ENCODE measurements around the gene CAPZB.

CAPZB gene

DNA sequence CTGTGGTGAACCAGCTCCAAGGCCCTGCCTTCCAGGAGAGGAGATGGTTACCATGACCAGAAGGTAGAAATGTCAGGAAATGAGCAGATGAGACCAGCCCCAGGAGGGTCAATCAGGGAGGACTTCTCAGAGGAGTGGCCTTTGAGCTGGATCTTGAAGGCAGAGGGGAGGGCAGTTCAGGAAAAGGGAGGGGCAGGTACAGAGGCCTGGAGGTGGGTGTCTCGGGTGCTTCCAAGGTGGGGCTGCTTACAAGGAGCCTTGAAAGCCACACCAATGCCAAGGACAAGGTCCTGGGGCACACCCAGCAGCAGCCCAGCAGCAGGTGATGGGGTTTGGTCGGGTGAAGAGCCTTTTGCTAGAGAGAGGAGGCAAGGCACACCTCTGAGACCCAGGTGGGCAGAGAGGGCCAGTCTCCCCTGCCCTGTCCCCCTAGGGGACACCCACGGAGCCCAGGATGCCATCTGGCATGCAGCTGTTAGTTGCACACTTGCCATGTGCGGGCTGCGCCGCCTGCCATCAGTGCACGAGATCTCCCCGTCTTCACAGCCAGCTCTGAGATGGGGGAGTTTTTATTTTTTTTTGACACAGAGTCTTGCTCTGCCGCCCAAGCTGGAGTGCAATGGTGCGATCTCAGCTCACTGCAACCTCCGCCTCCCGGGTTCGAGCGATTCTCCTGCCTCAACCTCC lies 154.7 kb downstream of the CAPZB start:
- DNase-seq (ENCODE audit: low read depth, low spot score): no peak

DNA sequence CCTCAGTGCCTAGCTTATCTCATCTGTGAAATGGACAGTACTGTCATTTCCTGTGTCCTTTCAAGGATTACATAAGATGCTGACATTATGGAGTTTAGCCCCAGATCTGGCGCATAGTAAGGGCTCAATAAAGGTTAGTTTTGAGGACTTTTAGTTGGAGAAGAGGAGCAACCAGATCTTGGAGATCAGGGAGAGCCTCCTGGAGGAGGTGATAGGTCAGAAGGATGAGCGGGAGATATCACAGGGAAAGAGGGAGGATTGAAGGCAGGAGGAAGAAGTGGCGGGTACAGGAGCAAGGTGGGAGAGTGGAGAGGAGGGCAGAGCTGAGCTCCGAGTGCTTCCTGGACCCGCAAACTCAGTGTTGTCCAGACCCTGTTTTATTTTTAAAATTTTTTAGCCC lies 155.7 kb downstream of the CAPZB start:
- no peak for DNase-seq (ENCODE audit: low read depth, low spot score)

DNA sequence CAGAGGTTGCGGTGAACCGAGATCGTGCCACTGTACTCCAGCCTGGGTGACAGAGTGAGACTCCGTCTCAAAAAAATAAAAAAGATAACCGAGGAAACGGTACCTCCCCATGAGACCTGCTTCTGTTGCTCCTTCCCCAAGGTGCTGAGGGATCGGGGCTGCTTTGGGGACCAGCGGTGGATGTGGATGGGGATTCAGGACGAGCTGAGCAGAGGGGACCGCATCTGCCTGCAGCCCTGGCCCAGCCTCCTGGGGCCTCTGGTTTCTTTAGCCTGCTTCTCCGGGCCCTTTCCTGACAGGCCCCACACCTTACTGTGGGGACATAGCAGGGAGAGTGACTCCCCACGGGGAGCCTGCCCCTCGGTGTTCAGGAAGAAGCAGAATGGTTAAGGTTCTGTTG lies 156.2 kb downstream of the CAPZB start:
- DNase-seq (ENCODE audit: low read depth, low spot score): no peak

DNA sequence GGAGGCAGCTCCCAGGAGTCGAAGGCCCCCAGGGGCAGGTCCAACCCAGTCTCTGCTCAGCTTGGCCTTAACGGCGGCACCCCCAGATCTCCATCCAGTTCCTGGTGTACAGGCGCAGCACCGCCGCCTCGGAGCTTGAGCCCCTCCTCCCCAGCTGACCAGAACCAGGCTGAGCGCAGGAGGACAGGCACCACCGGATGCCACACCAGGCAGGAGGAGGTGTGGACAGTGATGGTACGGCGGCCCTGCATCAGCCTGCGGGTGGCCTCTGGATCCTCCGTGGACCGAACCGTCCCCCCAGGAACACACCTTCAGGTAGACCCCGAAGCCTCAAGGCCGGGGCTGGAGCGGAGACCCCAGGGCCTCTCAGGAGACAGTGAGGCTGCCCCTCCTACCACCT lies 156.9 kb downstream of the CAPZB start:
- DNase-seq (ENCODE audit: low read depth, low spot score): no peak

DNA sequence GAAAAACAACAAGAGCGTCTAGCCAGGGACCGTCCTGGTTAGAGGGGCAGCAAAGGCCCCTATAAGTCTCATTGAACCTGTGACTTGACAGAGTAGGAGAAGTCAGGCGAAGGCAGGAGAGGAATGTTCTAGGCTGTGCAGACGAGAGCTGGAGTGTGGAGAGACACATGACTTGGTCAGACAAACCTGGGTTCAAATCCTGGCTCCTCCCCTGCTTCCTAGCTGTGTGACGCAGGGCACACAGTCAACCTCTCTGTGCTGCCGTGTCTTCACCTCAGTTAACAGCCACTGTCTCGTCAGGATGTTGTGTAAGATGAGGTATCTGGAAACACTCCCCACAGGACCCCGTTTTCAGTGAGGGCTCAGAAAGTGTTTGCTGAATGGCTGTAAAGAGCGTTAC lies 157.6 kb downstream of the CAPZB start:
- DNase-seq (ENCODE audit: low read depth, low spot score): no peak

DNA sequence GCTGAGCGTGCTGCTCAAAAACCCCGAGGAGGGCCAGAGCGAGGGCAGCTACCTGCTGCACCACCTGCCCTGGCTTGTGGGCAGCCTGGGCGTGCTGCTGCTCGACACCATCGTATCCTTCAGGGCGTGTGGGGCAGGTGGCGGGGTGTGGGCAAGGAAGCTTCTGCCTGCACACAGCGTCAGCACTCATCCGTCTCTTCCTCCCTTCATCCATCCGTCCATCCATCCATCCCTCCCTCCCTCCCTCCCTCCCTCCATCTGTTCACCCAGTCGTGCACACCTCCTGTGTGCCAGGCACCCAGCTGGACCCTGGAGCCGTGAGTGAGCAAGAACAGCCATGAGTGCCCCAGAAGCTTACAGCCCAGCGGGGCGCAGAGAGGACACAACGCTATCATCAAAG lies 158.0 kb downstream of the CAPZB start:
- DNase-seq (ENCODE audit: low read depth, low spot score): no peak

DNA sequence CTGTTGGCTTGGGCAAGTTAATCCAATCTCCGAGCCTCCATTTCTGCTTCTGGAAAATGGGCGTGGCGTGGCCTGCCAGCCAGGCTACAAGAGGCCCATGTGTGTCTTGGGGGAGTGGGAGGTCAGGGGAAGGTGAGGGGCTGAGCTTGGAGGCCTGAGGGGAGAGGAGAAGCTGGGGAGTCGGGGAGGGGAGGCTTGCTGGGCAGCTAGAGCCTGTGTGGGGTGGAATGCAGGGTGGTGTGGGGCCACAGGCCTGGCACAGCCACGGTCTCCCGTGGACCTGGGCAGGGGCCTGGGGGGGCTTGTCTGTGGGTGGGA lies 158.6 kb downstream of the CAPZB start:
- no peak for DNase-seq (ENCODE audit: low read depth, low spot score)

DNA sequence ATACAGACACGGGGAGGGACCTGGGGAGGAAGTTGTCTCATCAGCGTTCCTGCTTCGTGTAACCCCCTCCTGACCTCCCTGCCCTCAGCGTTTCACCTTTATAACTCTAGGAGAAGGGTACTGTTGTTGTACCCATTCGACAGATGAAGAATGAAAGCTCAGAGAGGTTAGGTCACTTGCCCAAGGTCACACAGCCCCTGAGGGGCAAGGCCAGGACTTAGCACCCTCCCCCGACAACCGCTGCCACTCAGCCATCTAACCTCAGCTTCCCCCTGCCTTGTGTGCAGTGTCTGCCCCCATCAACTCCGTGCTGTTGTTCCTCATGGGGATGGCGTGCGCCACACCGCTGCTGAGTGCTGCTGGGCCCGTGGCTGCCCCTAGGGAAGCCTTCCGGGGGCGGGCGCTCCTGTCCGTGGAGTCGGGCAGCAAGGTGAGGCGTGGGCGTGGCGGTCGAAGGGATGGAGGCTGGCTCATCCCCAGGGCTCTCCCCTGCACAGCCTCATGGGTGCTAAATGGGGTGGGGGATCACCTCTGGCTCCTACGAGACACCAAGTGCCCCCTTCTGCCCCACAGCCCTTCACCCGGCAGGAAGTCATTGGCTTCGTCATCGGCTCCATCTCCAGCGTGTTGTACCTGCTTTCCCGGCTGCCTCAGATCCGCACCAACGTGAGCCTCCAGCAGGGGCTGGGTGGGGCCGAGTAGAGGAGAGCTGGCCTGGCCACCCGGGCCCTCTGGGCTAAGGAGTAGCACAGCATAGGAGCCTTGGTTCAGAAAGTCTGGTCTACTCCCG lies 159.2 kb downstream of the CAPZB start:
- DNase-seq (ENCODE audit: low read depth, low spot score): no peak

DNA sequence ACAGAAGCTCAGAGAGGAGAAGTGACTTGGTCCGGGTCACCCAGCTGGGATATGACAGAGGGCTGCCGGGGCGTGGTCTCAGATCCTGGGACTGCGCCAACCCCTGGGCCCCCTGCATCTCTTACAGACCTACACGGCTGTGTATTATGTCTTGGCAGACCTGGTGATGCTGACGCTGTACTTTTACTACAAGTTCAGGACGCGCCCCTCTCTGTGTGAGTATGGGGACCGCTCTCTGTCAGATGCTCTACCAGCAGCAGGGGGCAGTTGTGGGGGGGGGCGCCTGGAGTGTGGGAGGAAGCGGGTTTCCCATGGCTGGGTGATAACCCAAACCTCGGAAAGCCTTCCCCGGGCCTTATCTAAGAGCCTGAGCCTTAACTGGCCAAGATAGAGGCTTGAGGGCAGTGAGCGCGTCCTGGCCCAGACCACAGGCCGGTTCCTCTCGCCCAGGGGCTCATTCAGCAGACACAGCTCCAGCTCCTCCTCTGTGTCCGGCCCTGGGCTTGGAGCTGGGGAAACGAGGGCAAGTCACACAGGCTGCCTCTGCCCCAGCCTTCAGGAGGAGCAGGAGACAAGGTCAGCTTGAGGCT lies 159.9 kb downstream of the CAPZB start:
- DNase-seq (ENCODE audit: low read depth, low spot score): no peak

DNA sequence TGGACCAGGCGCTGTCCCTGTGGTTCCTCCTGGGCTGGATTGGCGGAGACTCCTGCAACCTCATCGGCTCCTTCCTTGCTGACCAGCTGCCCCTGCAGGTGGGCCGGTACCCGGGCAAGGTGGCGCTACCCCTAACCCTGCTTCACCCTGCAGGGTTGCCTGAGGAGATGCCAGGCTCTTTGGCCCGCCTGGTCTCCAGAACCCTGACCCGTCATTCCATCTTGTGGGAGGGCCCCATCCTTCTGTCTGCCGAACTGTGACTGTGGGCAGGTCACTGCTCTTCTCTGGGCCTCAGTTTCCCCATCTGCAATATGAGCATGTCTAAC lies 160.7 kb downstream of the CAPZB start:
- no peak for DNase-seq (ENCODE audit: low read depth, low spot score)

DNA sequence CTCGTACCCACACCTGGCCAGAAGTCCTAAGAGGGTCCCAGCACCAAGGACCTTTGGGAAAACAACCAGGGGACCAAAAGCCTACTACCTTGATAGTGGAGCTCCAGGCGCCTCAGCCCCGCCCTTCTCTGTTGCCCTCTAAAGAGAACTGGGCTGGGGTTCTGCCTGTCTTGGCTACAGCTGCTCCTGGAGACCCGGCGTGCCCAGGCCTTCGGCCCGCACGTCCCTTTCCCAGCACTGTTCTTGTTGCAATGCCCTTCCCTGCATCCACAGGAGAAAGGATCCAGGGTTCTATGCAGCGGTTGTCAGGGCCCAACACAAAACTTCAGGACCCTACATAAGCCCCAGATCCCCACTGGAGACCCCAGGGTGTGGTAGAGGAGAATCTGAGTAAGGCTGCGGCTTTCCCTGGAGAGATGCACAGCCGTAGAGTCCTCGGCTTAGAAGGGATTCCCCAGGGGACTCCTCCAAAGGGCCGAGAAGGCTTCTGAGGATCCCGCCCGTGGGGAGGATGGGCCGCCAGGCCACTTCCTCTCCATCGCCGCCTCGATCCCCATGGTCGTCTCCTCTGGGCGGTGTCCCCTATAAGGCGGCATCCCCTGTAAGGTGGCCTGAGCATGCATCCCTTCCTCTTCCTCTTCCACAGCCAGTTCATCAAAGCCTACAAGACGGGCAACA lies 161.2 kb downstream of the CAPZB start:
- no peak for DNase-seq (ENCODE audit: low read depth, low spot score)

DNA sequence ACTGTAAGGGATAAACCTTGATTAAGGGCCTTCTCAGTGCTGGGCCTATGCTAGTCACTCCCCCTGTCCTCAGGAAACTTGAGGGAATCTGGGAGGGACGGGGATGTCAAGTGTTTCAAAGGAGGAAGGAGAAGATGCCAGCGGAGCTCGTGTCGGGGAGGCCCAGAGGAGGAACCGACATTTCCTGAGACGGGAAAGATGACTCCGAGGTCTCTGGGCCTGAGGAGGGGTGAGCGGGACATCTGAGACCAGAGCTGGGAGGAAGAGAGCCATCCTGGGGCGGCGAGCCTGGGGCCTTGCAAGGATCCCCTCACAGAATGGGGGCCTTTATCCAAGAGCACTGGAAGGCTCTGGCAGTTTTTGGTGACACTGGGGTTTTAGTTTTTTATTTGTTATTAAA lies 162.9 kb downstream of the CAPZB start:
- no peak for DNase-seq (ENCODE audit: low read depth, low spot score)

DNA sequence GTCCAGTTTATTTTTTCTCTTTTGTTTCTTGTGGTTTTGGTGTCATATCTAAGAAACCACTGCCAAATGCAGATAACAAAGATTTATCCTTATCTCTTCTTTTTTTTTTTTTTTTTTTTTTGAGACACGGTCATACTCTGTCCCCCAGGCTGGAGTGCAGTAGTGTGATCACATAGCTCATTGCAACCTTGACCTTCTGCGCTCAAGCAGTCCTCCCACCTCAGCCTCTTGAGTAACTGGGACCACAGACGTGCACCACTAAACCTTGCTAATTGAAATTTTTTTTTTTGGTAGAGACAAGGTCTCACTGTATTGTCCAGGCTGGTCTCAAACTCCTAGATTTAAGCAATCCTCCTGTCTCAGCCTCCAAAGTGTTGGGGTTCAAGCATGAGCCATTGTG lies 164.3 kb downstream of the CAPZB start:
- DNase-seq (ENCODE audit: low read depth, low spot score): no peak

DNA sequence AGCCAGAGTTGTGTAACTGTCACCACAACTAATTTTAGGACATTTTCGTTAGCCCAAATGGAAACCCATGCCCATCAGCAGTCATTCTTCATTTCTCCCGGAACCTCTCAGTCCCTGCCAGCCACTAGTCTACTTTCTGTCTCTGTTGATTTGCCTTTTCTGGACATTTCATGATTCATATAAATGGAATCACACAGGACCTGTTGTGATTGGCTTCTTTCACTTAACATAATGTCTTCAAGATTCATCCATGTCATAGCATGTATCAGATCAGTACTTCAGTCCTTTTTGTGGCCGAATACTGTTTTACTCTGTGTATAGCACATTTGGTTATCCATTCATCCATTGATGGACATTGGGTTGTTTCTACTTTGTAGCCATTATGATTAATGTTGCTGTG lies 166.1 kb downstream of the CAPZB start:
- DNase-seq (ENCODE audit: low read depth, low spot score): no peak

DNA sequence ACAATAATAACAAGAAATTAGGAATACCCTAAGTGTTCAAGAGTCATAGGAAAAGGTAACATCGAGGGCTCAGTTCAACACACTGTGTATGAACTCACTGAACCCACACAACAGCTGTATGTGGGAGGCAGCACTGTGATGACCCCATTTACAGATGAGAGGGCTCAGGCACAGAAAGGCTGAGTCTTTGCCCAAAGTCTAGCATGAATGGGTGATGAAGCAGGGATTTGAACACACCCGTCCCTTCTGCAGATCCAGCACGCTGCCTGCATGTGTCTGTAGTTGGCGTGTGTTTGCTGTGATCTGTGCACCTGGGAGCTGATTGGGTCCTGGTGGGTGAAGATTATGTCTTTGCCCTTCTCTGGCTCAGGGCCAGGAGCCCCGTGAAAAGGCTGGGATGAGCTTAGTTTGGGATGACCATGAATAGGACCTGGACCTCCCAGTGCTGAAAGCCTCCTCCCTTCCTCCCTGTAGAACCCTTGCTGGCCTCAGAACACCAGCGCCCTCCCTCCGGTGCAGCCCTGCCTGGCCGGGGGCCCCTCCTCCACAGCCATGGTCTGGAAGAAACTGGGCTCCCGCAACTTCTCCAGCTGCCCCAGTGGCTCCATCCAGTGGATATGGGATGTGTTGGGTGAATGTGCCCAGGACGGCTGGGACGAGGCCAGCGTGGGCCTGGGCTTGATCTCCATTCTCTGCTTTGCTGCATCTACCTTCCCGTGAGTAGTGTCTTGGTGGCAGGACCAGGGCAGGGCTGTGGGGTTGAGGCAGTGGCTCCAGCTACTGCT lies 168.0 kb downstream of the CAPZB start:
- DNase-seq (ENCODE audit: low read depth, low spot score): no peak

DNA sequence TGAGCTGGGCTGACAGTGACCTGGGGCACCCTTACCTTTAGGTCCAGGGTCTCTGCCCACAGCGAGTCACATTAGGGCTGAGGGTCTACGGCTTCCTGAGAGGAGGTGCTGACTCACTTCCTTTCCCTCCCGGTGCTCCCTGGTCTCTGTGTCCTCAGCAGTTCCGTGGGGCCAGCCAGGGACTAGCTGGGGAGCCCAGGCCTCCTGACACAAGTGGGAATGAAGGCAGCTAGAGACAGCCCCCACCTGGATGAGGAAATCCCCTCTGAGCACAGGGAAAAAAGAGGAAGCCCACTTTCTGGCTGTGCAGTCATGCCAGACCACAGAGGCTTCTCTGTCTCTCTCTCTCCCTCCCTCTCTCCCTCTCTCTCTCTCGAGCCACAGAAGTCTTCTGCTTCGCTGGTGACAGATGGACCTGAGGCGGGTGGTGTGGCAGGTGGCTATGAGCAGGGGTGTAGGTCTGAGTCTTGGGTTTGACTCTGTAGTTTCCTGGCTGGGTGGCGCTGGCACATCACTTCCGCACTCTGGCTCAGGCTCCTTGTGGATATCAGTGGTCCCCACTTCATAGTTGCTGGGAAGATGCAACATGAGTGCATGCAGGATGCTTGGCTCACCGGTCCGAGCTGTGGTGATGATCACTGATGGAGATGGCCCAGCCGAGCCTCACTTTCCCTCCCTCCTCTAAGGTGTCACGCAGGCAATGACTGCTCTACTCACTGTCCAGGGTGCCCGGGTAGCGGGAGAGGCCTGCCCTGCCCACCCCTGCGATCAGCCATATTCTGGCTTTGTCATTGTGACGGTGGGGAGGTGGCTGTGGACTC lies 169.8 kb downstream of the CAPZB start:
- peak; percentile 43 for DNase-seq (ENCODE audit: low read depth, low spot score)

DNA sequence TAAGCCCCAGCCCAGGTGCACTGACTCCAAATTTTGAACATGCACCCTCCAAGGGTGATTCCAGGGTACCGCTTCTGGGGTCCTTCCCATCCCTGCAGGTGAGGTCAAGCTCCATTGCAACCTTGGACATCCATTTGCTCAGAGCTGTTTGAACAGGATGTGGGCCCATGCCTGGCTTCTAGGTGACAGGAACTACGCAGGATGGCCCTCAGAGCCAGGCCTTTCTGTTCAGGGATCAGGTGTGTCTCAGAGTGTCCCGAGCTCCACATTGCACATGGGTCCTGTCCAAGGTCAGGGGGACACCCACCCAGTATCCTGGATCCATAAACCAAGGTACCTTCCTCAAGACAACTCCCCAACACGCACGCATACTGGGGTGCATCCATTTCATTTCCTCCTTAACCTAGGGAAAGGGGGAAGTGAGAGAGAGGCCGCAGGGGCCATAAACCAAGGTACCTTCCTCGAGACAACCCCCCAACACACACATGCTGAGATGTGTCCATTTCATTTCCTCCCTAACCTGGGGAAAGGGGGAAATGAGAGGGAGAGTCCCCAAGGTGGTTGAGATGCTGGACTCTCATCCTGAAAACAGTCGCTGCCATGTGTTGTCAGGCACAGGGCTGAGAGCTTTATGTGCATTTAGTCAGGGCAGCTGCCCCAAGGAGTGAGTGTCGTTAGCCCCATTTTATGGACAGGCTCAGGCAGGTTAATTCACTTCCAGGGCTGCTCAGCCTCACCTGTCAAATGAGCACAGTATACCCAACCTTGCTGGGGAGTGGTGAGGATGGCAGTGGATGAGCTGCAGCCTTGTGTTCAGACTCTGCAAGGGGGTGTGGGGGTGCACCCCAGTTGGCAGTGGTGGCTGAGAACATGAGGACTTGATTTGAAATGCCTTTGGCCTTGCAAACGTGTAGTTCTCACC lies 171.1 kb downstream of the CAPZB start:
- DNase-seq (ENCODE audit: low read depth, low spot score): no peak

DNA sequence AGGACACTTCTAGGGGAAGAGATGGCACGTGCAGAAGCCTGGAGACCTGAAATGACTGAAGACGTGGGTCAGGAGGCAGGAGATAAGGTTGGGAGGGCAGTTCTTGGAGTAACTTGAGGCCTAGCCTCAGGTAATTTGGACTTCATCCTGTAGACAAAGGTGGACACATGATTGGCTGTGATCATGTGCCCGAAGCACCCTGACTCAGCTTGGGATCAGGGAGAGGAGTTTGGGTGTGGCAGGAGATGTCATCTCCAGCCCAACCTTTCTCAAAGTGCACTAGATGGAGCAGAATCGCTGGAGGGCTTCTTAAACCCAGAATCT lies 171.7 kb downstream of the CAPZB start:
- no peak for DNase-seq (ENCODE audit: low read depth, low spot score)

DNA sequence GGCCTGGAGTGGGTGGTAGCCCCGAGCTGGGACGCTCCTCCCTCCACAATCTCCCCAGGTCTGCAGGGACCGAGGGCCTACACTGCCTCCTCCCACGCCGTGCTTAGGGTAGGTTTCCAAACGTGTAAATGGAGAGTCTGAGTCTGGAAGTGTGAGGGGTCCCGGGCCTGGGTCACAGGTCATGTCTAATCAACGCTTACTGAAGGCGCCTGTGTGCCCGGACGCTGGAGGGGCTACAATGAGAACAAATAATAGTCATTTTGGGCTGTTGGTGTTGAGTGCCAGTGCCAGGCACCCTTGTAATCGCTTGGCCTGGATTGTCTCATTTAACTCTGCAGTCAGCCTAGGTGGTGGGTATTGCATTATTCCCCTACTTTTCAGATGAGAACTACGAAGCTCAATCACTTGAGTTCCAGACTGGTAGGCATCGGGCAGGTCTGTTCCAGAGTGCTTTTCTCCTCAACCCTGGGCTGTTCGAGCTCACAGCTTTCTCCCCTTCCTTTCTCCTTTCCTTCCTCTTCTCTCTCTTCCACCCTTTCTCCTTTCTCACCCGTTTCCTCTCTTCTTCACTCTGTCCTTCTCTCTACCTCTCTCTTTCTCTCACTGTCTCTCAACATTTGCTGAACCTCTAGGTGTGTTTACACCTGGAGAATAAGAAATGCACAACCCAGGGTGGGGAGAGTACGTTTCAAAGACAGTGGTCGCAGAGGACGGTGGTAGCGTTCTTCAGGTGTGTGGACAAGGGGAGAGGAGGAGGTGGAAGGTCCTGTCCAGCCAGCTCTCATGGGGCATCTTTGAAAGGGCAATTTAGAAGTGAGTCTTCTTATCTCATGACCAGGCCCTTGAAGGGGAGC lies 172.3 kb downstream of the CAPZB start:
- DNase-seq (ENCODE audit: low read depth, low spot score): no peak
